GM20431 (cell line): ENCODE data around the gene MEIKIN.

Source experiments
- in situ Hi-C: fragments of 300-500 bp; cut with MseI, MboI; formaldehyde crosslinking; loops from one replicate; pipeline ENCODE4 v1.15.0; 2020; ENCODE audit warnings: low sequenced_read_pairs; ENCODE audit not compliant: unreplicated experiment

The MEIKIN gene

GRCh38 chr5:131821221-131821620, 124.2 kb downstream of the MEIKIN start:
- in situ Hi-C loops = loop anchor here (25.0 kb wide), 1 partner anchor 191 kb away; the partner anchor contains the start of gene ACSL6

GRCh38 chr5:131818001-131818724, 127.3 kb downstream of the MEIKIN start:
- in situ Hi-C loops = loop anchor here (25.0 kb wide), 1 partner anchor 194 kb away; the partner anchor contains the start of gene ACSL6

DNA sequence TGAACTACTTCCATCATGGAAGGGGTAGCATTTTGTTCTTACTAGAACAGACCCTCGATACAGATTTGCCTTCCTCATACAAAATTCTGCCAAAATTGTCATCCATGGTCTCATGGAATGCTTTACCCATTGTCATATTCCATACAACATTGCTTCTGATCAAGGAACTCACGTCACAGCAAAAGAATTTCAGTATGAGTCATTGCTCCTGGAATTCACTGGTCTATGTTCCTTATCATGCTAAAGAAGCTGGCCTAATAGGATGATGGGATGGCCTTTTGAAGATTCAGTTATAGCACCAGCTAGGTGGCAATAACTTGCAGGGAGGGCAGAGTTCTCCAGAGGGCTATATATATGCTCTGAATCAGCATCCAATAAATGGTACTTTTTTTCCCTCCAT, 130.5 kb downstream of the MEIKIN start:
- in situ Hi-C loops = loop anchor here (25.0 kb wide), 1 partner anchor 197 kb away; the partner anchor contains the start of gene ACSL6

- in situ Hi-C loops = loop anchor here (25.0 kb wide), 1 partner anchor 200 kb away; the partner anchor contains the start of gene ACSL6
These were observed 132.9 kb downstream of the MEIKIN start for GRCh38 chr5:131812371-131813160.

DNA sequence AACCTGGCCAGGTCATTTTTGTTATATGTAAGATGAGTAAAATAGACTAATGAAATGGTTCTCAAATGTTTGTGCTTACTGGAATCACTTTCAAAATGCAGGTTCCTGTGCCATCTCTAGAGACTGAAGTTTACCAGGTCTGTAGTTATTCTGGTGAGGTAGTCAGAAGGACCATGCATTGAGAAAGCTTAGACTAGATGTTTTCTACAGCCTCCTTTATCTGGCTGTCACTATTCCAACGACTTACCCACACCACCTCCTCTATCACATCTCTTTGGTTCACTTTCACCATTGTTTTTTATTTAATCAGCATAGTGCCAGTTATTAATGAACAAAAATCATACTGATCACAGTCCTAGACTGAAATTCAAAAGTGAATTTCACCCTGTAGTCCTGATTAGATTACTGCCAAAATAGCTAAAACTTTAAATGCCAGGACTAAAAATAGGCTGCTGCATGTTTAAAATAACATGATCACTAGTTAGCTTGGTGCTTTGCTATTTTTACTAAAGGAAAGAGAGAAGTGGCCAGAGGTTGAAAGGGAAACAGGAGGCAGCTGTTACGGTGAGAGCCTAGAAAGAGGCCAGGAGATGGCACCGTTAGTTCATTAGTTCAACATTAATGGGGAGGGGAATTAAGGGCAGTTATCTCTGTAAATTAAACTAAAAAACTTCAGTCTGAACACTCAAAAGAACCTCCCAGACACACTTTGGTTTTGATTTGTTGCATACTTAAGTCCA, 134.8 kb downstream of the MEIKIN start:
- in situ Hi-C loops = loop anchor here (25.0 kb wide), 1 partner anchor 202 kb away; the partner anchor contains the start of gene ACSL6

GRCh38 chr5:131796793-131797693, 148.4 kb downstream of the MEIKIN start, which contains the start of gene FNIP1:
Gene FNIP1, minus strand, starts transcription at chr5:131797017. Its CDS starts 96 bp downstream, at chr5:131796921.
- in situ Hi-C loops = no loop called here

DNA sequence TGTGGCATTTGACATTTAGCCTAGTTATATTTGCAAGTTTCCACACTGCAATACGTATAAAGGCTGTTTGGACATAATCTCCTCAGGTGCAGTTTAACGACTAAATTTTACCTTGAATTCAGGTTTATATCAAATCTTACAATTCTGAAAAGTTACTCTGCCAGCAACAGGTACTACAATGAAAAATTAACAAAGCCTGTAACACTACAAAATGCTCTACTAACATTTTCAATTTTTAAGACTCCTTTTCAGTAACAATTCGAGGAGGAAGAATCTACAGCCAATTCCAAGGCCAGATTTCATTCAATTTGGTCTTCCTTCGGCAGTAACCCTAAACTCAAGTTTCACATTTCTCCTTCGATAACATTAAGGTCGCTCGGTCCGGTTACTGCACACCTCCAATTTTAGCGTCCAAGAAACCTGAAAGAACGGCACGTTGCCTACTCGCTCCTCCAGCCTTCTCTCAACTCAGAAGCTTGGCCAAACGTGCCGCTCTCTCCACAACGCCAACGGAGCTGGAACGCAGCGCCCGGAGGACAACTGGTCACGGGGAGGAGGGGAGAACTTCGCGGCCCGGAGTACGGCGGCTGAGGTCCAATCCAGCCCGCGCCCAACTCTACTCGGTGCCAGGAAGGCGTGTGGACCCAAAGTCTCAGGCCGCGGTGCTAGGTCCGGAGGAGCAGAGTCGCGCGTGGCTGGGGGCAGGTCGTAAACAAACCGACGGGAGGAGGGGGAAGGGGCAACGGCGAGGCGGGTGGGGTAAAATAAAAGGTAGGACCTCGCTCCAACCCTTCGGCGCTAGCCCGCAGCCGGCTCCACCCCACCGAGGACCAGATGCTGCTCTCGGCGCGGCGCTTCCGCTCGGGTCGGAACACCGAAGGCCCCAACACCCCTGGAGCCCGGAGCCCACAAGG, 149.3 kb downstream of the MEIKIN start:
- in situ Hi-C loops = no loop called here

GRCh38 chr5:131795228-131795627, 150.2 kb downstream of the MEIKIN start:
- in situ Hi-C loops = no loop called here

GRCh38 chr5:131794586-131794985, 150.9 kb downstream of the MEIKIN start:
- in situ Hi-C loops = no loop called here

- in situ Hi-C loops = no loop called here
These were observed 152.6 kb downstream of the MEIKIN start for GRCh38 chr5:131792896-131793295.

DNA sequence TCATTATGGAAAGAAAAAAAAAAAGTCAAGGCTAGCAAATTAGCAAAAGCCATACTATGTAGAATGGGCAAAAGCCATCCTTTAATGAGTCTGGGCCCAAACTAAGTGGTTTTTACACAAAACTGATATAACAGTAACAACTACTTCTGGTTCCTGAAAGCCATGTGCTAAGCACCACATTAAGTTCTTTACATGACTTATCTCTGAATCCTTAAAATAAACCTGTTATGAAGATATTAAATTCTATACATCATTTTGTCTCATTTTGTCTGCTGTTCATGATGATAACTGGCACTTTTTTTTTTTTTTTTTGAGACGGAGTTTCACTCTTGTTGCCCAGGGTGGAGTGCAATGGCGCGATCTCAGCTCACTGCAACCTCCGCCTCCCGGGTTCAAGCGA, 153.6 kb downstream of the MEIKIN start:
- in situ Hi-C loops = no loop called here

DNA sequence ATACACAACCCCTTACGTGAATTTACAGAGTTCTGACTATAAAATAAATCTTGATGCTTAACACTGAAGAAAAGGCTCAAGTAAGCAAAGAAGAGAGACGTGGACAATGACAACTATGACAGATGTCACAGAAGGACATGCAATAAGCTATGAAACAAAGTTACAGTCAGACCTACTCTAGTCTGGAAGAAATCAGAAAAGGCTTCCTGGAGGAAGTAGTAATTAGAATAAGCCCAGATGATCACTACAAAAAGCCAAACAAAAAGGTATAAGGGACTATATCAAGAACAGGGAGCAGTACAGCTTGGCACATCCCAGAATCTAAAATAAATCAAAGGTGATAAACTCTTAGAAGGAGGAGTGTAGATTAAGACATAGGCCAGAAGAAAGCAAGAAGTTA, 154.9 kb downstream of the MEIKIN start:
- in situ Hi-C loops = no loop called here

GRCh38 chr5:131789765-131790164, 155.7 kb downstream of the MEIKIN start:
- in situ Hi-C loops = no loop called here

DNA sequence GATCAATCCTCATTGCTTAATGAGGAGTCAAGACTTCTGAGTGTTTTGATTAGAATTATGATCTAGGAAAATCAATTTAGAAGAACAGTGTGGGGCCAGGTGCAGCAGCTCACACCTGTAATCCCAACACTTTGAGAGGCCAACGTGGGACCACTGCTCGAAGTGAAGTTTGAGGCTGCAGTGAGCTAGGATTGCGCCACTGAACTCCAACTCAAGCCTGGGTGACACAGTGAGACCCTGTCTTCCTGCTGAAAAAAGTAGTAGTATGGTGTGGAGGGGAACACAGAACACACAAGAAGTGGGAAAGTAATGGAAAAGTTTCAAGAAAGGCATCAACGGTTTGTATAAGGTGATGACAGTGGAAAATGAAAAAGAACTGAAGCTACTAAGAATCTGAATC, 157.7 kb downstream of the MEIKIN start:
- in situ Hi-C loops = no loop called here

DNA sequence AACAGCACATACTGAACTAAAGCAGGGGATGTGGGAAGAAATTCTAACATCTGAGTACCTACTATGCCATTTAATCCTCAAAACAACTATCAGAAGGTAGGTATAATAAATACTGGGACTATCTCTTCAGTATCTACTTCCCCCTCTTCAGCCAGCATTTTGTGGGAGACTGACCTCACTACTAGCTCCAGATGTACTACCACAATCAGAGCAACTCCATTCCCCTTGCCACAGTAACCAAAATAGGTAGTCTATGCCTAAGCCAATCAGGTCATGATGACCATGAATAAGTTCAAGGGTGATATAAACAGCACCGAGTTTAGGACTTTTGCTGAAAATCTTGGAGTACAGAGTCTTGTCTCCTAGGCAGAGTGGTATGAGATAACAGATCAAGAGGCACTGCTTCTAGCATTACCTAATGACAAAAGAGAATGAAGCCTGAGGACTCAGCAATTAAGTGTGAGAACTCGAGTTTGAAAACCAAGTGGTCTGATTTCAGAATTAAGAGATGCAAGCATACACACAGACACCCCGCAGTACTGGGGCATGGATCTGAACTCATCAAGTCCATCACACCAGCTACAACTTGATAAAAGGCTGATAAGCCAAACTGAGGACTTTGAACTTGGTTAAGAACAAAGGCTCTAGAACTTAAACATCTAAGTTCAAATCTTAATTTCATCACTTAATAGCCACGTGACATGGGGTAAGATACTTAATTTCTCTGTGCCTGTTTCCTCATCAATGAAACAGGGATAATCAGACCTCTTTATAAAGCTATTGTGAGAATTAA, 158.4 kb downstream of the MEIKIN start:
- in situ Hi-C loops = no loop called here

- in situ Hi-C loops = no loop called here
These were observed 159.4 kb downstream of the MEIKIN start for GRCh38 chr5:131786036-131786435.

DNA sequence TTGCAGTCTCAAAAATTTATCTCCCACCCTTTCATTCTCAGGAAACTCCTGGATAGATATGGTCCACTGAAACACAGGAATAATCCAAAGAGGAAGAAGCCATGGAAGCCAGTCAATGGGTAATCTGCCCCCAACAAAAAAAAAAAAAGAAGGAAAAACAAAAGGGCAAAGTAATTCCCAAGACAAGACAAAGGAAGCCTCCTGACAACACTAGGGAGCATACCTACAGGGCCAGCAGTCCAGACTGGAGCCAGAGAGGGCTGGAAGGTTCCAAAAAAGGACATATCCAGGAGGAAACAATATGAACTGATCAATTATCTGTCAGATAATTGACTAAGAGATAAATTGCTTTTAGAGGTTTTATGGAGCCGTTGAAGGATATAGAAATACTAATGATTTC, 161.6 kb downstream of the MEIKIN start:
- in situ Hi-C loops = no loop called here

GRCh38 chr5:131783357-131783756, 162.1 kb downstream of the MEIKIN start:
- in situ Hi-C loops = no loop called here
